Measurements from ENCODE around the gene ABCA1. TPM values are rescaled to one million over a fixed set of nuclear protein-coding genes. Genes with fewer than 3 reads are reported as not detected.

ABCA1 gene
- total and polyA plus RNA-seq, 2 donors (not counting 1 experiment from before 2014, with no cell fraction given) = 11.5 to 60.4 TPM

- Histone ChIP-seq H3K36me3 (ENCODE audit: control insufficient read depth, insufficient read depth, low read length) (no peaks in the 10 kb centered on the region), H4K20me1 (ENCODE audit: control insufficient read depth, extremely low read depth, insufficient read depth, low read length) (no peaks in the 10 kb centered on the region), H2AFZ (ENCODE audit: low read length) (no peak overlapping the region), H3K9ac (ENCODE audit: insufficient read depth, low read length) (no peak overlapping the region), H3K27ac (ENCODE audit: insufficient read depth, low read length) (no peak overlapping the region), H3K27me3 (ENCODE audit: control insufficient read depth, insufficient read depth, low read length) (no peaks in the 10 kb centered on the region), H3K79me2 (ENCODE audit: control insufficient read depth, insufficient read depth, low read length) (no peaks in the 10 kb centered on the region), H3K4me2 (ENCODE audit: extremely low read depth, insufficient read depth, low read length) (peak overlapping the region; percentile 18), H3K9me3 (ENCODE audit: control insufficient read depth, insufficient read depth, low read depth, low read length) (no peaks in the 10 kb centered on the region), H3K4me1 (ENCODE audit: control insufficient read depth, extremely low read depth, insufficient read depth, low read length) (peaks cover 31% of the 10 kb centered on the region), H3K4me3 (replicated peaks in 1 of 4; ENCODE audit: control extremely low read depth in 1 of 4, insufficient read depth in 1 of 4, low read depth in 3 of 4, low read length in 4 of 4) (no peak overlapping the region)
- DNase-seq (ENCODE audit: low read depth in 2 of 2) = peak in 1 of 2 donors; percentile 36
- TF ChIP-seq CTCF (conservative IDR thresholded peaks at IDR 0.05 in 1 of 2, IDR thresholded peaks at IDR 0.05 in 1 of 2; ENCODE audit: low read depth in 1 of 2, low read length in 2 of 2) = no peak
- TF ChIP-seq EZH2 (IDR thresholded peaks at IDR 0.05; ENCODE audit: low read length, missing control alignments) = no peak
Observed at GRCh38 chr9:104860263-104860662, 67.7 kb downstream of the ABCA1 start.

GRCh38 chr9:104858846-104859245 lies 69.1 kb downstream of the ABCA1 start:
- Histone ChIP-seq H3K9me3 (ENCODE audit: control insufficient read depth, insufficient read depth, low read depth, low read length) (no peaks in the 10 kb centered on the region), H3K79me2 (ENCODE audit: control insufficient read depth, insufficient read depth, low read length) (no peaks in the 10 kb centered on the region), H2AFZ (ENCODE audit: low read length) (no peak overlapping the region), H3K4me1 (ENCODE audit: control insufficient read depth, extremely low read depth, insufficient read depth, low read length) (peaks cover 19% of the 10 kb centered on the region), H3K36me3 (ENCODE audit: control insufficient read depth, insufficient read depth, low read length) (no peaks in the 10 kb centered on the region), H3K27ac (ENCODE audit: insufficient read depth, low read length) (no peak overlapping the region), H3K9ac (ENCODE audit: insufficient read depth, low read length) (no peak overlapping the region), H3K4me3 (replicated peaks in 1 of 4; ENCODE audit: control extremely low read depth in 1 of 4, insufficient read depth in 1 of 4, low read depth in 3 of 4, low read length in 4 of 4) (no peak overlapping the region), H3K4me2 (ENCODE audit: extremely low read depth, insufficient read depth, low read length) (no peak overlapping the region), H4K20me1 (ENCODE audit: control insufficient read depth, extremely low read depth, insufficient read depth, low read length) (no peaks in the 10 kb centered on the region), H3K27me3 (ENCODE audit: control insufficient read depth, insufficient read depth, low read length) (no peaks in the 10 kb centered on the region)
- TF ChIP-seq CTCF (conservative IDR thresholded peaks at IDR 0.05 in 1 of 2, IDR thresholded peaks at IDR 0.05 in 1 of 2; ENCODE audit: low read depth in 1 of 2, low read length in 2 of 2) = no peak
- no peak for TF ChIP-seq EZH2 (IDR thresholded peaks at IDR 0.05; ENCODE audit: low read length, missing control alignments)
- no peak for DNase-seq (ENCODE audit: low read depth in 2 of 2)

- Histone ChIP-seq H3K36me3 (ENCODE audit: control insufficient read depth, insufficient read depth, low read length) (no peaks in the 10 kb centered on the region), H3K4me2 (ENCODE audit: extremely low read depth, insufficient read depth, low read length) (no peak overlapping the region), H4K20me1 (ENCODE audit: control insufficient read depth, extremely low read depth, insufficient read depth, low read length) (no peaks in the 10 kb centered on the region), H2AFZ (ENCODE audit: low read length) (no peak overlapping the region), H3K4me1 (ENCODE audit: control insufficient read depth, extremely low read depth, insufficient read depth, low read length) (peaks cover 14% of the 10 kb centered on the region), H3K4me3 (replicated peaks in 1 of 4; ENCODE audit: control extremely low read depth in 1 of 4, insufficient read depth in 1 of 4, low read depth in 3 of 4, low read length in 4 of 4) (no peak overlapping the region), H3K27ac (ENCODE audit: insufficient read depth, low read length) (no peak overlapping the region), H3K9me3 (ENCODE audit: control insufficient read depth, insufficient read depth, low read depth, low read length) (no peaks in the 10 kb centered on the region), H3K9ac (ENCODE audit: insufficient read depth, low read length) (no peak overlapping the region), H3K79me2 (ENCODE audit: control insufficient read depth, insufficient read depth, low read length) (no peaks in the 10 kb centered on the region), H3K27me3 (ENCODE audit: control insufficient read depth, insufficient read depth, low read length) (no peaks in the 10 kb centered on the region)
- no peak for TF ChIP-seq EZH2 (IDR thresholded peaks at IDR 0.05; ENCODE audit: low read length, missing control alignments)
- no peak for TF ChIP-seq CTCF (conservative IDR thresholded peaks at IDR 0.05 in 1 of 2, IDR thresholded peaks at IDR 0.05 in 1 of 2; ENCODE audit: low read depth in 1 of 2, low read length in 2 of 2)
- peak; percentile 42 to 88 for DNase-seq (ENCODE audit: low read depth in 2 of 2)
Observed at GRCh38 chr9:104858271-104858670, 69.7 kb downstream of the ABCA1 start.

All from fibroblast of lung (primary cell).